ENCODE measurements around the gene RMC1.
"Not testable (repeated sequence)": the region's sequence is repeated elsewhere in the genome, so short reads cannot be mapped to it uniquely, and the experiment has no call there.

Gene RMC1

GRCh38 chr18:23485386-23485785 is 17.9 kb upstream of the RMC1 start:
- TF ChIP-seq CTCF (IDR thresholded peaks at IDR 0.05; ENCODE audit: low read depth, low read length), result no peak
- no peak overlapping the region for H3K4me3 ChIP-seq (ENCODE audit: low read depth, low read length)

- H3K4me3 ChIP-seq (ENCODE audit: low read depth, low read length), result no peak overlapping the region
- no peak for TF ChIP-seq CTCF (IDR thresholded peaks at IDR 0.05; ENCODE audit: low read depth, low read length)
These were observed 15.4 kb upstream of the RMC1 start for GRCh38 chr18:23487738-23488570.

GRCh38 chr18:23489586-23489985 is 13.7 kb upstream of the RMC1 start:
- not testable (repeated sequence) for H3K4me3 ChIP-seq (ENCODE audit: low read depth, low read length)

GRCh38 chr18:23493654-23494053 is 9.7 kb upstream of the RMC1 start:
- TF ChIP-seq CTCF (IDR thresholded peaks at IDR 0.05; ENCODE audit: low read depth, low read length), result no peak
- no peak overlapping the region for H3K4me3 ChIP-seq (ENCODE audit: low read depth, low read length)

GRCh38 chr18:23494992-23495391 is 8.3 kb upstream of the RMC1 start:
- TF ChIP-seq CTCF (IDR thresholded peaks at IDR 0.05; ENCODE audit: low read depth, low read length), result no peak
- H3K4me3 ChIP-seq (ENCODE audit: low read depth, low read length), result no peak overlapping the region

GRCh38 chr18:23495723-23496440 is 7.4 kb upstream of the RMC1 start:
- no peak overlapping the region for H3K4me3 ChIP-seq (ENCODE audit: low read depth, low read length)
- TF ChIP-seq CTCF (IDR thresholded peaks at IDR 0.05; ENCODE audit: low read depth, low read length), result no peak

GRCh38 chr18:23498117-23498516 is 5.2 kb upstream of the RMC1 start:
- H3K4me3 ChIP-seq (ENCODE audit: low read depth, low read length), result no peak overlapping the region
- TF ChIP-seq CTCF (IDR thresholded peaks at IDR 0.05; ENCODE audit: low read depth, low read length), result no peak
